GM18498 (cell line): ENCODE measurements around the gene LONP1.

Source experiments
- ATAC-seq: cut with Tn5 transposase; IDR thresholded peaks from one replicate; pipeline ENCODE4 v1.9.1; 2021; ENCODE audit warnings: mild to moderate bottlenecking, moderate library complexity; ENCODE audit not compliant: unreplicated experiment

Gene LONP1

DNA sequence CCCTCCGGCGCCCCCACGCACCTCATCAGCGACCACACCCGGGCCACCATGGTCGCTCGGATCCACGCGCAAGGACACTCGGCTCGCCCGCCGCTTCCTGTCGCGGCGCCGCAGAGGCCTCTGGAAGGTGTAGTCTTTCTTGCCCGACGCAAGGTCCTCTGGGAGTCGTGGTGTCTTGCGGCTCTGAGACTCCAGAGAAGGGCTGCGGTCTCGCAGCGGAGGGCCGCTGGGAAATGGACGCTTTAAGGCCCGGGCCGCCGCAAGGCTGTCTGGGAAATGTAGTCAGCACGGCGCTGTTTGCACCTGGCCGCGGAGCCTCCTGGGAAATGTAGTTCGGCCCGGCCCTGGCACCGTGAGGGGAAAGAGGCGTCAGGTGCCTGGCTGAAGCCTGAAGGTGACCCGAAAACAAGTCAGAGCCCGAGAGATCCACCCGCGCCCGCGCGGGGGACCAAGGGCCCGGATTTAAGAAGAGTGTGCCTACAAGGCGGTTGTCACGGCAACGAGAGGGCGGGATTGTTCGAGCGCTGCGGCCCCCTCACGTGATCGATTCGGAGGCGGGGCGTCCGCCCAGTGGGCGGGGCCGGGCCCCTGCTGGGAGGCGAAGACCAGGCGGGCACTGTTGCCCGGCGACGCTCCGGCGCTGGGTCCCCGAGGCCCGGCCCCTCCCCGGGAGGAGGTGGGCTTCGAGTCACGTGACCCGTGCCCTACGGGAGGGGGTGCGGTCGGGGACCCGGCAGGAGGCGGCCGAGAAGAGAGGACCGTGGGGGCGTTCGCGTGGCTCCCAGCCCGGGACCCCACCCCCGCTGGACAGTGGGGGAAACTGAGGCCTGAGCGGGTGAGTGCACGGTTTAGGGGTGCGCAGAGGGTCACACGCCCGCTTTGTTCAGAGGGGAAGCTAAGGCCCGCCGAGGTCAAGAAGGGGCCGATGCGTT, 39.2 kb downstream of the LONP1 start, which contains the start of the genes HSD11B1L and MICOS13:
HSD11B1L (plus strand) TSS at position 591 of the 932 bp plus-strand sequence. CDS start 3,806 bp downstream, outside the sequence.
MICOS13 (minus strand) TSS at position 80 of the 932 bp plus-strand sequence; CDS start at position 50, 30 bp downstream.
- peak; percentile 88 for ATAC-seq

DNA sequence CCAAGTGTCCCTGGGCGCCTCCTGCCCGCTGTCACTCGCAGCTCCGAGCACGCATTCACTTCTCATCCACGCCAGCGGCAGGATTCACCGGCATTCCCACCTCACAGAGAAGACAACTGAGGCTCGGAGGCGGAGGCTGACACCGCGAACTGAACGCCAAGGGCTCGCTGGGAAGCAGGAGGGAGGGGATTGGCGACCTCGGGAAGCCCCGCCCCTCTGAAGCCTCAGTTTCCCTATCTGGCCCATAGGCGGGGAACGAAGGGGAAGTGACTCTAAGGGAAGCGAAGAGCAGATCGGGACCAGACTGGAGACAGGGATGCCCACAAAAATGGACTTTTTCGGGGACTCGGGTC, 39.9 kb downstream of the LONP1 start:
- ATAC-seq = no peak

- ATAC-seq = no peak
These were observed 40.5 kb downstream of the LONP1 start for GRCh38 chr19:5679289-5680083.

DNA sequence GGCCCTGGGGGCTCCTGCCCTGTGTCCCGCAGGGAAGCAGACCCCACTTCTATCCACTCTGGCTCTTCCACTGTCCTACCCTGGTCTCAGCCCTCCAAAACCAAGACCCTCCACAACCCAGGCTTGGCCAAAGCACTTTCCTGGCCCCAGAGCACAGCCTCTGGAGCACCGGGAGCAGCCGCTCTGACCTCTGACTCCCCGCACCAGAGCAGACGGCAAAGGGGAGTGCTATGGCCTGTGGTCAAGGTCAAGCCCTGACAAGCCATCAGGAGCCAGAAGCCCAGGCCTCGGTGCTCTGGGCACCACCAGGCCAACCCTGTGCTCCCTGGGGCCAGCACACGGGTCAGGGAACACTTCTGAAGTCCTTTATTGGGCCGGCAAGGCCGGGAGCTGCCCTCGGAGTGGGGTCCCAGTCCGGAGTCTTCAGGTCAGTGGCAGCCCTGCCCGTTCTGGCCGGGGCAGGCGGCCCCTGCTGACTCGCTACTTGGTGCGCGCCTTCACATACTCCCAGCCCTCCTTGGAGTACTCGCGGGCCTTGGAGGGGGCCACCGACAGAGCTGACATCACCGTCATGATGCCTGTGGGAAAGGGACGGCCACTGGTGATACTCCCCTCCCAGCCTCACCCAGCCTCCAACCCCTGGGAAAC, 41.8 kb downstream of the LONP1 start:
- ATAC-seq = no peak

- no peak for ATAC-seq
These were observed 42.4 kb downstream of the LONP1 start for GRCh38 chr19:5677580-5677979.

DNA sequence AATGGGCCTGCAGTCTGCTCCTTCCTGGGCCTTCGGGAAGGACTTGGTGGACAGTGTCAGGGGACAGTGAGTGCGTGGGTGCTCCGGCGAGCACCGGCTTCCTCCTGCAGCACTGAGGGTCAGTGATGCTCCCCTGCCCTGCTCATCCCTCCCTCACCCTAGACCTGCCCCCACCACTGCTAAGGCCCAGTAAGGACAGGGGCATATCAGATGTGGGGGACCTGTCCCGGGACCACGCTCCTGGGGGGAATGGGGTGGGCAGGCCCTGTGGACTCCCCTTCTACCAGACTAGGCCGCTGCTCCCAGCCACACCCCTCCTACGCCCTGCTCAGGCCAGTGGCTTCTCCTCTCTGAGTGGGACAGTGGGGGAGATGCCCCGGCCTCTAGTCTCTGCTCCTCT, 42.8 kb downstream of the LONP1 start:
- ATAC-seq = no peak

- ATAC-seq = no peak
These were observed 43.2 kb downstream of the LONP1 start for GRCh38 chr19:5676772-5677105.

GRCh38 chr19:5676105-5676771, 43.7 kb downstream of the LONP1 start:
- ATAC-seq = no peak

DNA sequence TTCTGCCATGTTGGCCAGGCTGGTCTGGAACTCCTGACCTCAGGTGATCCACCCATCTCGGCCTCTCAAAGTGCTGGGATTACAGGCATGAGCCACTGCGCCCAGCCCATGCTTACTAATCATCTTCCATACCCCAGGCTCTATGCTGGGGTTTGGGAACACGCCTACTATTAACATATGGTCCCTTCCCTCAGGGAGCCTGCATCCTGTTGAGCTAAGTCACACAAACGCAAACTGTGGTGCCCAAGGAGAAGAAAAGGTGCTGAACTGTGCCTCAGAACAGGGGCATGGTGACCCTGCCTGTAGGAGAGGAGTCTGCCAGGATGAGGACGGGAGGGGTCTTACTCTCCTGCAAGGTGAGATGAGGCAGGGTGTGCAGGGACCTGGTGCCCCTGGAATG, 45.2 kb downstream of the LONP1 start:
- ATAC-seq = no peak

- ATAC-seq = no peak
These were observed 46.2 kb downstream of the LONP1 start for GRCh38 chr19:5673752-5674151.

DNA sequence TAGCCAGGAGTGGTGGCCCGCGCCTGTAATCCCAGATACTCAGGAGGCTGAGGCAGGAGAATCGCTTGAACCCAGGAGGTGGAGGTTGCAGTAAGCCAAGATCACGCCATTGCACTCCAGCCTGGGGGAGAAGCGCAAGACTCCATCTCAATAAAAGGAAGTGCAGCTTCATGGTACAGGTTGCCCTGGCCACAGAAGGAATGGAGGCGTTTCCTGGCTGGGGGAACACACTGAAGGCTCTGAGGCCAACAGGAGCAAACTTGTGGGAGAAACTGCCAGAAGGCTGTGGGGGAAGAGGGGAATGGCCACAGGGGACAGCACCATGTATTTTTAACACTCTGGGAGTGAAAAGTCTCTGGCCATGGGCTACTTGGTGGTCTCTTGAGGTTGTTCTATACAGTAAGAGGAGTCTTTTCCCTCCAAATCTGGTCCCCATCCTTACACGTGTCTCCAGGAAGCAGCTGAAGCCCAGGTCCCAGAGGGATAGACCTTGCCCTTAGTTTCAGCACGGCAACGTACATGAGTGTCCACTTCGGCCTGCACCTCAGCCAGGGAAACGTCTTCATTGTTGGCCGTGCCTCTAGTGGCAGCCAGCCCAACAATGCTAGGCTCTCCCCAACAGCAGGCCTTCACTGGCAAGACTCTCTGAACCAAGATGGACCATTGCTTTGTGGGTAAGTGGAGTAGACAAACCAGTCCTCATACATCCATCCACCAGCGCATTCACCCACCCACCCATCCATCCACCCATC, 47.1 kb downstream of the LONP1 start:
- no peak for ATAC-seq

DNA sequence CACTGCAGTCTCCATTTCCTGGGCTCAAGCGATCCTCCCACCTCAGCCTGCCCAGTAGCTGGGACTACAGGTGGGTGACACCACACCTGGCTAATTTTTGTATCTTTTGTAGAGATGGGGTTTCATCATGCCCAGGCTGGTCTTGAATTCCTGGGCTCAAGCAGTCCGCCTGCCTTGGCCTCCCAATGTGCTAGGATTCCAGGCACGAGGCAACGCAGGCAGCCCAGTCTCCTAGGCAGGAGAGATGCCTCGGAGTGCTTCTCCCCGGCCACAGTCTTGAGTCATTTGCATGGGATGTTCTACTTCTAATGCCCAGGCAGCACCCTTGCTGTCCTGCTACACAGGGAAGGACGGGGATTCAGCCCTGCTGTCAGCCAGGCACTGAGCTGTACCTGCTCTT, 48.3 kb downstream of the LONP1 start:
- ATAC-seq = no peak

- ATAC-seq = no peak
These were observed 50.7 kb downstream of the LONP1 start for GRCh38 chr19:5669212-5669611.

DNA sequence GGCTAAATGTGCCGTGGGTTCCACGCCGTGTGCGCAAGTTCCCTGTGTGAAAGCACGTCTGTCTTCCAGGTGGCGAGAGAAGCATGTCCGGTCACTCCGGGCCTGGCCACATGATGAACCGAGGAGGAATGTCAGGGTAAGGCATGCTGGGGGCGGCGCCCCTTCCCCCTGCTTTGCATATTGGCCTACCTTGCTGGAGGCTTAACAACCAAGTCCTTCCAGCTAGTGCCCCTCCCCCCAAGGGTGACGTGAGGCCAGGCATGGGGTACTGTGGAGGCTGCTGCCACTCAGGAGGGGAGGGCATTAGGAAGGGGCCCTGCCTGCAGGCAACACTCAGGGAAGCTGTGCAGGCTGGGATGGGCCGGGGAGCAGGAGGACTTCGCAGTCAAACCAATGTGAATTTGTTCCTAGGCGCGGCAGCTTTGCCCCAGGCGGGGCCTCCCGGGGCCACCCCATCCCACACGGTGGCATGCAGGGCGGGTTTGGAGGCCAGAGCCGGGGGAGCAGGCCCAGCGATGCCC, 52.1 kb downstream of the LONP1 start:
- no peak for ATAC-seq

DNA sequence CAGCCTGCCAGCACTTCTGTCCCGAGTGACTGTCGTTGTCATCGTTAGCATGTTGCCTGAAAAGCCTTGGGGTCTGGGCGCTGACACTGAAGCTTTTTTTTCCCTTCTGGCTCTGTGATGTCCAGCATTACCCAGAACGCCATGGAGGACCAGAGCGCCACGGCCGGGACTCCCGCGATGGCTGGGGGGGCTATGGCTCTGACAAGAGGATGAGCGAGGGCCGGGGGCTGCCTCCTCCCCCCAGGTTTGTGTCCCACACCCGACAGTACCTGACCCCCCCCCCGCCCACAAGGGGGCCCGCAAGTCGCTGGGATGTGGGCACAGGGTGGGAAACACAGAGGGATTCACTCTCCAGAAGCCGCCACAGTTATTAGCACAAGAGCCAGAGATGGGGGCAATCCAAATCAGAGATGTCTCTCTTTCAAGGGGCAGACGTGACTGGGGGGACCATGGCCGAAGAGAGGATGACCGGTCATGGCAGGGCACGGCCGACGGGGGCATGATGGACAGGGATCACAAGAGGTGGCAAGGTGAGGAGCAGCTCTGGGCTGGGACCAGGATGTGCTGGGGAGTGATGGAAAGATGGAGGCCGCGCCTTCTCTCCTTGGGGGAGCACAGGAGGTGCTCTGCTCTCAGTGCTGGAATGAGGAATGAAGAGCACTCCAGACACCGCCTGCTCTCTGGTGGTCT, 52.9 kb downstream of the LONP1 start:
- ATAC-seq = no peak

- no peak for ATAC-seq
These were observed 54.0 kb downstream of the LONP1 start for GRCh38 chr19:5665781-5666513.

DNA sequence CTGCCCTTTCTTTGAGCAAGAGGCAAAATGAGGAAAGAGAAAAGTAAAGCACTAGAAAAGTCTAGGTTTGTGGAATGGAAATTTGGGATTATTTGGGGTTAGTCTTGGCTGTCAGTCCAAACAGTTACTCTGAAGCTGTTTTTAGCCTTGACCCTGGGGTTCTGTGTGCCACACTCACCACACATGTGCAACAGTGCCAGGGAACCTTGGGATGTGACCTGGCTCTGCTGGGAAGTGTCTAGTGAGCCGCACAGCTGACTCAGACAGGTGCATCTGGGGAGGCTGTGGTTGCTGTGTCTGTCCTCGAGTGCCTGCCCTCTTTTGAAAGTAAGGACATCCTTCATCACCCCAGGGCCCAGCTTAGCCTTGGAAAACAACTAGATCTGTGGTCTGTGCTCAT, 55.4 kb downstream of the LONP1 start:
- ATAC-seq = no peak

DNA sequence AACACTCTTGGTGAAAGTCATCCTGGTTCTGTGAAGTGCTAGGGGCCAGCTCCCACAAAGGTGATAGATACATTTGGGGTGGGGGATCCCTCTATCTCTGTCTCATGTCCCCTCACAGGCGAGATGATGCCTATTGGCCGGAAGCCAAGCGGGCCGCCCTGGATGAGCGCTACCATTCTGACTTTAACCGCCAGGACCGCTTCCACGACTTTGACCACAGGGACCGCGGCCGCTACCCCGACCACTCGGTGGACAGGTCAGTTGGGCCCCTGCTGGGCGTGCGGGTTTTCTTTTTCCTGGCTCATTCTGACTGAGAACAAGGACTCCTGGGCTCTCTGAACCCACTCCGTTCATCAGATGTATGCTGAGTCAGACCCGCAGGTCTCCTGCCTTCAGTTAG, 56.0 kb downstream of the LONP1 start:
- no peak for ATAC-seq

- ATAC-seq = no peak
These were observed 58.5 kb downstream of the LONP1 start for GRCh38 chr19:5661483-5661882.
